Left kidney (tissue), 1 donor: ENCODE measurements around the gene SEMA4G. TPM values are rescaled to one million over a fixed set of nuclear protein-coding genes. Genes with fewer than 3 reads are reported as not detected.

Experiments used
- polyA plus RNA-seq: library from polyadenylated mRNA; unstranded; fragments of 120-200 nt; gene quantifications from one replicate; pipeline ENCODE4 v1.2.1, GENCODE V29; 2013; ENCODE audit not compliant: insufficient read length

SEMA4G gene
- polyA plus RNA-seq, 1 donor = 63.0 TPM

Other genes starting within 250 kb of the SEMA4G start
- 235 TPM for gene PAX2, start 223.9 kb upstream of the SEMA4G start, polyA plus RNA-seq
- gene SLF2, start 56.5 kb upstream of the SEMA4G start, polyA plus RNA-seq = 56.9 TPM
- 84.0 TPM for gene MRPL43, start 18.0 kb downstream of the SEMA4G start, polyA plus RNA-seq
- gene TWNK, start 18.0 kb downstream of the SEMA4G start, polyA plus RNA-seq = 16.3 TPM
- gene LZTS2, start 30.3 kb downstream of the SEMA4G start, polyA plus RNA-seq = 48.9 TPM
- gene PDZD7, start 61.6 kb downstream of the SEMA4G start, polyA plus RNA-seq = 3.3 TPM
- 27.7 TPM for gene SFXN3, start 61.7 kb downstream of the SEMA4G start, polyA plus RNA-seq
- 8.2 TPM for gene KAZALD1, start 92.5 kb downstream of the SEMA4G start, polyA plus RNA-seq
- gene TLX1, start 161.8 kb downstream of the SEMA4G start, polyA plus RNA-seq = not detected